Keratinocyte (primary cell): Measurements from ENCODE around the gene DSCAML1. TPM values are rescaled to one million over a fixed set of nuclear protein-coding genes. Genes with fewer than 3 reads are reported as not detected.

Experiments
- DNase-seq: peaks from one replicate; pipeline ENCODE4 v3.0.0-alpha.2; 2011; ENCODE audit warnings: low read depth, missing footprints, low spot score
- FAIRE-seq: peaks from 2 replicates; lab custom pipeline; 2011; peaks lifted over from hg19 to GRCh38; lab: Jason Lieb, UNC
- H2AFZ ChIP-seq: 2 replicates; pipeline ENCODE4 v1.6.0; 2012; ENCODE audit warnings: low read length, control low read depth, inconsistent platforms; ENCODE audit not compliant: control insufficient read depth
- H3K27ac ChIP-seq: 2 replicates; pipeline ENCODE4 v1.5.1; 2011; ENCODE audit warnings: low read length; ENCODE audit not compliant: control insufficient read depth, insufficient read depth
- H3K27me3 ChIP-seq: 3 replicates; pipeline ENCODE4 v1.6.0; 2011; ENCODE audit warnings: low read length; ENCODE audit not compliant: control insufficient read depth, insufficient read depth; ENCODE audit errors: extremely low read depth
- H3K36me3 ChIP-seq, 2 experiments: 2 replicates in 1 of 2; 3 replicates in 1 of 2; pipeline ENCODE4 v1.5.1; 2011; ENCODE audit warnings: low read length in 2 of 2, mild to moderate bottlenecking in 1 of 2; ENCODE audit not compliant: control insufficient read depth in 2 of 2, insufficient read depth in 2 of 2; ENCODE audit errors: extremely low read depth in 1 of 2
- H3K4me1 ChIP-seq: 3 replicates; pipeline ENCODE4 v1.5.1; 2011; ENCODE audit warnings: low read length; ENCODE audit not compliant: control insufficient read depth, insufficient read depth; ENCODE audit errors: extremely low read depth
- H3K4me2 ChIP-seq: 3 replicates; pipeline ENCODE4 v1.6.0; 2011; ENCODE audit warnings: low read depth, low read length; ENCODE audit not compliant: control insufficient read depth, insufficient read depth; ENCODE audit errors: extremely low read depth
- H3K4me3 ChIP-seq, 3 experiments: fragments of 200-600 bp in 1 of 3; sonication (generic) in 1 of 3; 2 replicates in 2 of 3; 3 replicates in 1 of 3; pipeline ENCODE4 v1.5.1; 2011 to 2016; ENCODE audit warnings: low read length in 3 of 3, mild to moderate bottlenecking in 3 of 3, control low read depth in 2 of 3, inconsistent platforms in 1 of 3, low read depth in 1 of 3, mixed read lengths in 1 of 3, mixed run types in 1 of 3, moderate library complexity in 1 of 3; ENCODE audit not compliant: control insufficient read depth in 2 of 3, insufficient read depth in 2 of 3; ENCODE audit errors: extremely low read depth in 1 of 3
- H3K79me2 ChIP-seq: 2 replicates; pipeline ENCODE4 v1.6.0; 2012; ENCODE audit warnings: low read length; ENCODE audit not compliant: control insufficient read depth, insufficient read depth
- H3K9ac ChIP-seq: 3 replicates; pipeline ENCODE4 v1.6.0; 2011; ENCODE audit warnings: low read length; ENCODE audit not compliant: control insufficient read depth, insufficient read depth; ENCODE audit errors: extremely low read depth
- H3K9me1 ChIP-seq: 3 replicates; pipeline ENCODE4 v1.6.0; 2011; ENCODE audit warnings: low read length; ENCODE audit not compliant: control insufficient read depth, insufficient read depth; ENCODE audit errors: extremely low read depth
- H3K9me3 ChIP-seq: 2 replicates; pipeline ENCODE4 v1.5.1; 2012; ENCODE audit warnings: low read depth, low read length; ENCODE audit not compliant: control insufficient read depth
- H4K20me1 ChIP-seq: 3 replicates; pipeline ENCODE4 v1.6.0; 2011; ENCODE audit warnings: low read length; ENCODE audit not compliant: control insufficient read depth, insufficient read depth; ENCODE audit errors: extremely low read depth
- CTCF ChIP-seq, 3 experiments: IDR thresholded peaks in 1 of 3; conservative IDR thresholded peaks in 1 of 3; optimal IDR thresholded peaks in 1 of 3; 2 replicates in 2 of 3; 3 replicates in 1 of 3; pipeline versions ENCODE3 to v1.5.1; 2011; ENCODE audit warnings: low read length in 3 of 3, mild to moderate bottlenecking in 3 of 3, moderate library complexity in 2 of 3, control low read depth in 1 of 3, inconsistent platforms in 1 of 3; ENCODE audit not compliant: insufficient read depth in 2 of 3; ENCODE audit errors: extremely low read depth in 1 of 3
- EZH2 ChIP-seq: IDR thresholded peaks from one replicate; pipeline ENCODE4 v1.6.1; 2012; ENCODE audit warnings: inconsistent platforms, mild to moderate bottlenecking, low read length, moderate library complexity
- dilution Hi-C: fragments of 300-500 bp; cut with MboI; formaldehyde crosslinking; loops from one replicate; pipeline ENCODE4 v1.7.0; 2020; ENCODE audit warnings: low sequenced_read_pairs; ENCODE audit not compliant: extremely low pct_ligation_motif_present
- polyA plus RNA-seq, 5 experiments: library from polyadenylated mRNA; depleted of rRNA in 3 of 5; stranded (reverse) in 3 of 5; stranded (forward) in 1 of 5; unstranded in 1 of 5; fragments of >200 nt; gene quantifications; 1 replicate in 1 of 5; 2 replicates in 3 of 5; 3 replicates in 1 of 5; pipeline versions ENCODE4 v1.2.1 to v1.2.3, GENCODE V29; 2011 to 2012; ENCODE audit warnings: missing spikeins in 2 of 5, low read depth in 1 of 5, low replicate concordance in 1 of 5

Gene DSCAML1
- polyA plus RNA-seq, 1 donor (not counting 4 experiments of a cell fraction or from before 2014, with no cell fraction given) = not detected

GRCh38 chr11:117434481-117434880, 362.5 kb downstream of the DSCAML1 start:
- TF ChIP-seq EZH2 (no peak), CTCF (optimal IDR thresholded peaks at IDR 0.05 in 1 of 3, IDR thresholded peaks at IDR 0.05 in 1 of 3, conservative IDR thresholded peaks at IDR 0.05 in 1 of 3; ENCODE audit: extremely low read depth in 1 of 3, insufficient read depth in 2 of 3, low read length in 3 of 3) (no peak)
- DNase-seq = no peak
- H4K20me1 ChIP-seq = no peaks in the 10 kb centered on the region
- H3K27ac ChIP-seq = no peak overlapping the region
- no peak overlapping the region for H3K4me2 ChIP-seq
- H3K9me1 ChIP-seq = no peaks in the 10 kb centered on the region
- H2AFZ ChIP-seq = no peak overlapping the region
- dilution Hi-C loops = loop anchor here (25.0 kb wide), 1 partner anchor 378 kb away; the partner anchor contains the start of gene FXYD2
- no peaks in the 10 kb centered on the region for H3K79me2 ChIP-seq
- no peak for FAIRE-seq
- H3K9me3 ChIP-seq = no peaks in the 10 kb centered on the region
- H3K4me1 ChIP-seq = no peaks in the 10 kb centered on the region
- H3K9ac ChIP-seq = no peak overlapping the region
- H3K36me3 ChIP-seq = no peaks in the 10 kb centered on the region
- no peaks in the 10 kb centered on the region for H3K27me3 ChIP-seq
- no peak overlapping the region for H3K4me3 ChIP-seq

- H3K27me3 ChIP-seq = no peaks in the 10 kb centered on the region
- no peaks in the 10 kb centered on the region for H3K9me3 ChIP-seq
- no peak for DNase-seq
- dilution Hi-C loops = loop anchor here (25.0 kb wide), 1 partner anchor 379 kb away; the partner anchor contains the start of gene FXYD2
- no peaks in the 10 kb centered on the region for H3K36me3 ChIP-seq
- no peak overlapping the region for H3K4me3 ChIP-seq
- TF ChIP-seq CTCF (optimal IDR thresholded peaks at IDR 0.05 in 1 of 3, IDR thresholded peaks at IDR 0.05 in 1 of 3, conservative IDR thresholded peaks at IDR 0.05 in 1 of 3; ENCODE audit: extremely low read depth in 1 of 3, insufficient read depth in 2 of 3, low read length in 3 of 3) = no peak
- TF ChIP-seq EZH2 = no peak
- no peaks in the 10 kb centered on the region for H4K20me1 ChIP-seq
- FAIRE-seq = no peak
- H3K4me1 ChIP-seq = no peaks in the 10 kb centered on the region
- H2AFZ ChIP-seq = no peak overlapping the region
- H3K9ac ChIP-seq = no peak overlapping the region
- no peaks in the 10 kb centered on the region for H3K9me1 ChIP-seq
- H3K79me2 ChIP-seq = no peaks in the 10 kb centered on the region
- no peak overlapping the region for H3K4me2 ChIP-seq
- no peak overlapping the region for H3K27ac ChIP-seq
These were observed 363.3 kb downstream of the DSCAML1 start for GRCh38 chr11:117433717-117434116.
